GM18517 (cell line): ENCODE measurements around the gene PNPLA7.
"Not testable (repeated sequence)": the region's sequence is repeated elsewhere in the genome, so short reads cannot be mapped to it uniquely, and the experiment has no call there.

Experiments used
- ATAC-seq: cut with Tn5 transposase; IDR thresholded peaks from one replicate; pipeline ENCODE4 v1.9.1; 2021; ENCODE audit warnings: mild to moderate bottlenecking, moderate library complexity; ENCODE audit not compliant: unreplicated experiment

PNPLA7 gene

GRCh38 chr9:137516144-137516917 lies 33.9 kb downstream of the PNPLA7 start:
- no peak for ATAC-seq

GRCh38 chr9:137515338-137515724 lies 34.9 kb downstream of the PNPLA7 start:
- no peak for ATAC-seq

GRCh38 chr9:137514691-137515337 lies 35.4 kb downstream of the PNPLA7 start:
- ATAC-seq: no peak

- ATAC-seq: not testable (repeated sequence)
These were observed 36.2 kb downstream of the PNPLA7 start for GRCh38 chr9:137513801-137514570.

- not testable (repeated sequence) for ATAC-seq
These were observed 37.1 kb downstream of the PNPLA7 start for GRCh38 chr9:137513136-137513535.

GRCh38 chr9:137511758-137512463 lies 38.3 kb downstream of the PNPLA7 start:
- ATAC-seq: no peak

- ATAC-seq: not testable (repeated sequence)
These were observed 39.1 kb downstream of the PNPLA7 start for GRCh38 chr9:137511126-137511525.

- ATAC-seq: no peak
These were observed 41.0 kb downstream of the PNPLA7 start for GRCh38 chr9:137509198-137509597.

GRCh38 chr9:137506702-137507171 lies 43.5 kb downstream of the PNPLA7 start:
- no peak for ATAC-seq

- no peak for ATAC-seq
These were observed 43.9 kb downstream of the PNPLA7 start for GRCh38 chr9:137506274-137506673.

GRCh38 chr9:137505421-137506140 lies 44.6 kb downstream of the PNPLA7 start:
- ATAC-seq: no peak

GRCh38 chr9:137504432-137504777 lies 45.8 kb downstream of the PNPLA7 start:
- ATAC-seq: no peak

GRCh38 chr9:137502008-137502911 lies 47.9 kb downstream of the PNPLA7 start:
- no peak for ATAC-seq

- ATAC-seq: no peak
These were observed 48.7 kb downstream of the PNPLA7 start for GRCh38 chr9:137501457-137501856.

- ATAC-seq: no peak
These were observed 49.4 kb downstream of the PNPLA7 start for GRCh38 chr9:137500666-137501397.

GRCh38 chr9:137499858-137500661 lies 50.1 kb downstream of the PNPLA7 start:
- ATAC-seq: no peak

- ATAC-seq: no peak
These were observed 50.8 kb downstream of the PNPLA7 start for GRCh38 chr9:137499416-137499815.

- ATAC-seq: no peak
These were observed 51.5 kb downstream of the PNPLA7 start for GRCh38 chr9:137498720-137499150.
